A673 (cell line): Measurements from ENCODE around the gene ZNF341. TPM values are rescaled to one million over a fixed set of nuclear protein-coding genes. Genes with fewer than 3 reads are reported as not detected.

Source experiments
- BruUV-seq: library from RNA; stranded (reverse); fragments of 400-500 nt; replicated peaks from 2 replicates; lab custom pipeline; 2021; lab: Mats Ljungman, UMichigan
- CTCF ChIA-PET: fragments of 300-600 bp; sonication (Branson Sonifier 250); formaldehyde crosslinking; loops from one replicate; lab custom pipeline; 2022; ENCODE audit warnings: antibody characterized with exemption; lab: Charles Lee
- POLR2A ChIA-PET: fragments of 300-600 bp; sonication (Branson Sonifier 250); formaldehyde crosslinking; loops from one replicate; lab custom pipeline; 2022; ENCODE audit warnings: antibody characterized with exemption; ENCODE audit not compliant: low non-redundant PET; lab: Charles Lee
- DNase-seq: peaks from one replicate; pipeline ENCODE4 v3.0.0-alpha.2; 2015; ENCODE audit warnings: low spot score
- H3K27ac ChIP-seq: fragments of 200-600 bp; sonication (generic); 2 replicates; pipeline ENCODE4 v1.5.1; 2016; ENCODE audit warnings: mixed run types, low read depth, mild to moderate bottlenecking, mixed read lengths, antibody characterized with exemption, low read length; ENCODE audit not compliant: poor library complexity, severe bottlenecking
- H3K27me3 ChIP-seq: fragments of 200-600 bp; sonication (generic); replicated peaks from 2 replicates; pipeline ENCODE4 v1.6.1; 2017; ENCODE audit warnings: mixed run types, low read depth, mild to moderate bottlenecking, mixed read lengths, antibody characterized with exemption, low read length; ENCODE audit not compliant: insufficient read depth, poor library complexity
- H3K36me3 ChIP-seq: fragments of 200-600 bp; sonication (generic); 2 replicates; pipeline ENCODE4 v1.6.1; 2016; ENCODE audit warnings: mixed run types, mild to moderate bottlenecking, mixed read lengths, antibody characterized with exemption, low read length; ENCODE audit not compliant: insufficient read depth, poor library complexity, severe bottlenecking
- H3K4me1 ChIP-seq: fragments of 200-600 bp; sonication (generic); 2 replicates; pipeline ENCODE4 v1.6.1; 2017; ENCODE audit warnings: mixed run types, mild to moderate bottlenecking, mixed read lengths, antibody characterized with exemption, low read length; ENCODE audit not compliant: insufficient read depth, poor library complexity, severe bottlenecking
- H3K4me3 ChIP-seq: fragments of 200-600 bp; sonication (generic); 2 replicates; pipeline ENCODE4 v1.5.1; 2016; ENCODE audit warnings: low read depth, mixed run types, mild to moderate bottlenecking, mixed read lengths, low read length; ENCODE audit not compliant: poor library complexity, severe bottlenecking
- H3K9me3 ChIP-seq: fragments of 200-600 bp; sonication (generic); 2 replicates; pipeline ENCODE4 v1.6.1; 2016; ENCODE audit warnings: mixed run types, low read depth, mild to moderate bottlenecking, mixed read lengths, antibody characterized with exemption, low read length; ENCODE audit not compliant: poor library complexity, severe bottlenecking
- CTCF ChIP-seq: fragments of 300-800, 200-600 bp; sonication (generic); conservative IDR thresholded peaks from 2 replicates; pipeline ENCODE4 v1.5.1; 2017; ENCODE audit warnings: low read depth, mild to moderate bottlenecking, antibody characterized with exemption, low read length, moderate library complexity, mixed read lengths
- EZH2 ChIP-seq: fragments of 200-600 bp; sonication (generic); IDR thresholded peaks from 2 replicates; pipeline ENCODE4 v1.6.1; 2017; ENCODE audit warnings: borderline replicate concordance, low read depth, mild to moderate bottlenecking, mixed read lengths, antibody characterized with exemption, low read length; ENCODE audit not compliant: poor library complexity, severe bottlenecking
- intact Hi-C: fragments of 100-400 bp; cut with micrococcal nuclease; formaldehyde crosslinking; loops from one replicate; pipeline ENCODE4 v1.10.0; 2022; ENCODE audit not compliant: unreplicated experiment
- total RNA-seq: library from RNA; stranded (reverse); gene quantifications from 2 replicates; pipeline ENCODE4 v1.2.3, GENCODE V29; 2021

ZNF341 gene
- total RNA-seq, 1 experiment from 2014 or later: 5.0 TPM

GRCh38 chr20:33766686-33767085 lies 34.9 kb downstream of the ZNF341 start:
- no TSS peak for BruUV-seq
- DNase-seq: no peak
- Histone ChIP-seq H3K36me3 (no peaks in the 10 kb centered on the region), H3K4me3 (no peak overlapping the region), H3K27me3 (no peaks in the 10 kb centered on the region), H3K9me3 (no peaks in the 10 kb centered on the region), H3K27ac (no peak overlapping the region), H3K4me1 (no peaks in the 10 kb centered on the region)
- intact Hi-C loops: no loop called here
- CTCF ChIA-PET: no interaction called here
- POLR2A ChIA-PET: no interaction called here
- TF ChIP-seq EZH2 (no peak), CTCF (no peak)

- Histone ChIP-seq H3K36me3 (no peaks in the 10 kb centered on the region), H3K4me3 (no peak overlapping the region), H3K9me3 (no peaks in the 10 kb centered on the region), H3K4me1 (no peaks in the 10 kb centered on the region), H3K27me3 (no peaks in the 10 kb centered on the region), H3K27ac (no peak overlapping the region)
- DNase-seq: no peak
- no TSS peak for BruUV-seq
- no peak for TF ChIP-seq CTCF
- no peak for TF ChIP-seq EZH2
- CTCF ChIA-PET: no interaction called here
- POLR2A ChIA-PET: no interaction called here
- intact Hi-C loops: no loop called here
Measured at GRCh38 chr20:33767777-33768138, 36.0 kb downstream of the ZNF341 start.

- DNase-seq: no peak
- no peak for TF ChIP-seq EZH2
- no peak for TF ChIP-seq CTCF
- Histone ChIP-seq H3K36me3 (no peaks in the 10 kb centered on the region), H3K4me3 (no peak overlapping the region), H3K9me3 (no peaks in the 10 kb centered on the region), H3K27ac (no peak overlapping the region), H3K27me3 (no peaks in the 10 kb centered on the region), H3K4me1 (no peaks in the 10 kb centered on the region)
- intact Hi-C loops: no loop called here
- BruUV-seq: no TSS peak
- CTCF ChIA-PET: no interaction called here
- POLR2A ChIA-PET: no interaction called here
Measured at GRCh38 chr20:33769043-33769442, 37.2 kb downstream of the ZNF341 start.
